HepG2 (cell line): ENCODE results near the gene TMEM214. TPM values are rescaled to one million over a fixed set of nuclear protein-coding genes. Genes with fewer than 3 reads are reported as not detected.

ENCODE experiments used
- BHLHE40 ChIP-seq: IDR thresholded peaks from 2 replicates; pipeline ENCODE4 v1.6.1; 2011; ENCODE audit warnings: low read length, improper control_type of control experiment
- BORCS8-MEF2B ChIP-seq: sonication (generic); formaldehyde crosslinking; IDR thresholded peaks from 2 replicates; pipeline ENCODE4 v1.8.0; 2022; ENCODE audit warnings: mild to moderate bottlenecking, missing genetic modification reagents
- CBFB ChIP-seq: sonication (generic); formaldehyde crosslinking; IDR thresholded peaks from 2 replicates; pipeline ENCODE4 v1.4.0; 2020; ENCODE audit warnings: missing genetic modification reagents
- CTCF ChIP-seq: sonication (generic); formaldehyde crosslinking; IDR thresholded peaks from 2 replicates; pipeline ENCODE4 v1.5.0; 2020; ENCODE audit warnings: mild to moderate bottlenecking, missing genetic modification reagents, moderate library complexity
- DR1 ChIP-seq: sonication (generic); formaldehyde crosslinking; IDR thresholded peaks from 2 replicates; pipeline ENCODE4 v1.8.0; 2021; ENCODE audit warnings: mild to moderate bottlenecking, missing genetic modification reagents, inconsistent platforms
- HIVEP1 ChIP-seq: sonication (generic); formaldehyde crosslinking; IDR thresholded peaks from 2 replicates; pipeline ENCODE4 v1.4.0; 2020; ENCODE audit warnings: mild to moderate bottlenecking, missing genetic modification reagents
- HOXA5 ChIP-seq: sonication (generic); formaldehyde crosslinking; IDR thresholded peaks from 2 replicates; pipeline ENCODE4 v1.4.0; 2020; ENCODE audit warnings: missing genetic modification reagents
- IKZF4 ChIP-seq: sonication (generic); formaldehyde crosslinking; IDR thresholded peaks from 2 replicates; pipeline ENCODE4 v1.5.1; 2020; ENCODE audit warnings: borderline replicate concordance, mild to moderate bottlenecking, low read depth, missing genetic modification reagents; ENCODE audit errors: not compliant biosample characterization
- JUN ChIP-seq: sonication (generic); formaldehyde crosslinking; IDR thresholded peaks from 2 replicates; pipeline ENCODE4 v1.4.0; 2020; ENCODE audit warnings: mild to moderate bottlenecking, missing genetic modification reagents
- NBN ChIP-seq: fragments of 450-650 bp; conservative IDR thresholded peaks from 2 replicates; pipeline ENCODE4 v1.6.1; 2017
- PPARG ChIP-seq: conservative IDR thresholded peaks from 2 replicates; pipeline ENCODE4 v1.6.1; 2016; ENCODE audit warnings: missing biosample characterization, missing genetic modification reagents
- REST ChIP-seq, 2 experiments: IDR thresholded peaks; 2 replicates each; pipeline ENCODE4 v1.6.1; 2011 to 2012; ENCODE audit warnings: low read length in 2 of 2, borderline replicate concordance in 1 of 2, low read depth in 1 of 2, mild to moderate bottlenecking in 1 of 2, moderate library complexity in 1 of 2
- REXO4 ChIP-seq: sonication (generic); formaldehyde crosslinking; IDR thresholded peaks from 2 replicates; pipeline ENCODE4 v1.8.0; 2022; ENCODE audit warnings: missing genetic modification reagents, mild to moderate bottlenecking, borderline replicate concordance
- RNF2 ChIP-seq: fragments of 450-650 bp; conservative IDR thresholded peaks from 2 replicates; pipeline ENCODE4 v1.6.1; 2016; ENCODE audit warnings: low read depth
- ZFY ChIP-seq: sonication (generic); formaldehyde crosslinking; IDR thresholded peaks from 2 replicates; pipeline ENCODE4 v1.4.0; 2020; ENCODE audit warnings: missing genetic modification reagents
- ZNF124 ChIP-seq: sonication (generic); formaldehyde crosslinking; IDR thresholded peaks from 2 replicates; pipeline ENCODE4 v1.4.0; 2020; ENCODE audit warnings: missing genetic modification reagents
- ZNF143 ChIP-seq: sonication (generic); formaldehyde crosslinking; IDR thresholded peaks from 2 replicates; pipeline ENCODE4 v1.4.0; 2020; ENCODE audit warnings: missing genetic modification reagents
- ZNF224 ChIP-seq: sonication (generic); formaldehyde crosslinking; IDR thresholded peaks from 2 replicates; pipeline ENCODE4 v1.5.0; 2020; ENCODE audit warnings: mild to moderate bottlenecking, missing genetic modification reagents
- ZNF234 ChIP-seq: sonication (generic); formaldehyde crosslinking; conservative IDR thresholded peaks from 2 replicates; pipeline ENCODE4 v1.5.1; 2020; ENCODE audit warnings: mild to moderate bottlenecking, missing genetic modification reagents
- ZNF280D ChIP-seq: sonication (generic); formaldehyde crosslinking; IDR thresholded peaks from 2 replicates; pipeline ENCODE4 v1.5.1; 2020; ENCODE audit warnings: mild to moderate bottlenecking, missing genetic modification reagents
- ZNF605 ChIP-seq: sonication (generic); formaldehyde crosslinking; IDR thresholded peaks from 2 replicates; pipeline ENCODE4 v1.8.0; 2022; ENCODE audit warnings: mild to moderate bottlenecking, missing genetic modification reagents
- ZNF607 ChIP-seq: sonication (generic); formaldehyde crosslinking; IDR thresholded peaks from 2 replicates; pipeline ENCODE4 v1.5.1; 2020; ENCODE audit warnings: missing genetic modification reagents, mild to moderate bottlenecking, borderline replicate concordance
- ZNF619 ChIP-seq: sonication (generic); formaldehyde crosslinking; IDR thresholded peaks from 2 replicates; pipeline ENCODE4 v1.4.0; 2020; ENCODE audit warnings: mild to moderate bottlenecking, missing genetic modification reagents
- polyA plus RNA-seq, 8 experiments: library from polyadenylated mRNA; depleted of rRNA in 3 of 8; stranded (reverse) in 7 of 8; unstranded in 1 of 8; fragments of >200 nt; fragmentation: Illumina TruSeq in 4 of 8; extraction: Trizol in 4 of 8; gene quantifications; 2 replicates each; pipeline versions ENCODE4 v1.2.1 to v1.2.3, GENCODE V29; 2011 to 2016; ENCODE audit warnings: low read depth in 4 of 8, missing spikeins in 1 of 8, mixed read lengths in 1 of 8; ENCODE audit not compliant: insufficient read depth in 1 of 8
- total RNA-seq, 5 experiments: library from RNA; depleted of rRNA; stranded (reverse); fragments of >200 nt; fragmentation: Illumina TruSeq; extraction: Trizol; gene quantifications; 2 replicates each; pipeline ENCODE4 v1.2.3, GENCODE V29; 2016; ENCODE audit warnings: low read depth in 1 of 5

TMEM214 gene
- total and polyA plus RNA-seq, 2 of the 13 experiments (the other 11 are each of a cell fraction or from before 2014, with no cell fraction given): 58.3 to 132 TPM

GRCh38 chr2:27089111-27089954, 56.6 kb downstream of the TMEM214 start (continued):
- 0 out of 2 replicates have a peak, but pooled peaks have one; percentile 42 for TF ChIP-seq ZNF280D (CRISPR knock-in tag)
- TF ChIP-seq ZNF619: no peak
- TF ChIP-seq ZNF234 (CRISPR knock-in tag): no peak
- no peak for TF ChIP-seq ZNF124 (CRISPR knock-in tag)
- TF ChIP-seq CTCF (CRISPR knock-in tag): no peak
- TF ChIP-seq PPARG: no peak
- no peak for TF ChIP-seq JUN (CRISPR knock-in tag)
- TF ChIP-seq ZNF605 (CRISPR knock-in tag): no peak
- peak; percentile 10; the same call in 1 of the 2 replicates for TF ChIP-seq ZFY (CRISPR knock-in tag)
- no peak for TF ChIP-seq ZNF607 (CRISPR knock-in tag)
- TF ChIP-seq IKZF4 (CRISPR knock-in tag): no peak
- no peak for TF ChIP-seq CBFB (CRISPR knock-in tag)
- 0 out of 2 replicates have a peak, but pooled peaks have one; percentile 40 for TF ChIP-seq BORCS8-MEF2B (CRISPR knock-in tag)
- TF ChIP-seq HIVEP1: no peak
- TF ChIP-seq DR1: no peak
- no peak for TF ChIP-seq BHLHE40
- TF ChIP-seq NBN: no peak
- TF ChIP-seq HOXA5 (CRISPR knock-in tag): no peak
- TF ChIP-seq RNF2: no peak
- no peak for TF ChIP-seq REST (IDR thresholded peaks at IDR 0.05; ENCODE audit: borderline replicate concordance in 1 of 2, low read depth in 1 of 2, low read length in 2 of 2)
- no peak for TF ChIP-seq REXO4 (CRISPR knock-in tag)
- no peak for TF ChIP-seq ZNF224 (CRISPR knock-in tag)
- TF ChIP-seq ZNF143: no peak
